ENCODE measurements around the gene OXSM. TPM values are rescaled to one million over a fixed set of nuclear protein-coding genes. Genes with fewer than 3 reads are reported as not detected.

OXSM gene
- total RNA-seq: 10 to 100 TPM; 11.1 to 13.3 (median 11.6) TPM
- polyA plus RNA-seq: 10 to 100 TPM; 14.5 to 21.5 (median 17.3) TPM
- long read RNA-seq, donor 1, transcript OXSM-201 (3 exons, 1,519 nt): major isoform, 12 of 15 reads
- long read RNA-seq, donor 1, partial matches to known transcripts: 1 of 15 reads
- long read RNA-seq, donor 1, other reads (novel, unspliced or antisense): 2 of 15 reads
- long read RNA-seq, donor 2, transcript OXSM-201 (3 exons, 1,519 nt): major isoform, 16 of 22 reads
- long read RNA-seq, donor 2, partial matches to known transcripts: 2 of 22 reads
- long read RNA-seq, donor 2, other reads (novel, unspliced or antisense): 3 of 22 reads

DNA sequence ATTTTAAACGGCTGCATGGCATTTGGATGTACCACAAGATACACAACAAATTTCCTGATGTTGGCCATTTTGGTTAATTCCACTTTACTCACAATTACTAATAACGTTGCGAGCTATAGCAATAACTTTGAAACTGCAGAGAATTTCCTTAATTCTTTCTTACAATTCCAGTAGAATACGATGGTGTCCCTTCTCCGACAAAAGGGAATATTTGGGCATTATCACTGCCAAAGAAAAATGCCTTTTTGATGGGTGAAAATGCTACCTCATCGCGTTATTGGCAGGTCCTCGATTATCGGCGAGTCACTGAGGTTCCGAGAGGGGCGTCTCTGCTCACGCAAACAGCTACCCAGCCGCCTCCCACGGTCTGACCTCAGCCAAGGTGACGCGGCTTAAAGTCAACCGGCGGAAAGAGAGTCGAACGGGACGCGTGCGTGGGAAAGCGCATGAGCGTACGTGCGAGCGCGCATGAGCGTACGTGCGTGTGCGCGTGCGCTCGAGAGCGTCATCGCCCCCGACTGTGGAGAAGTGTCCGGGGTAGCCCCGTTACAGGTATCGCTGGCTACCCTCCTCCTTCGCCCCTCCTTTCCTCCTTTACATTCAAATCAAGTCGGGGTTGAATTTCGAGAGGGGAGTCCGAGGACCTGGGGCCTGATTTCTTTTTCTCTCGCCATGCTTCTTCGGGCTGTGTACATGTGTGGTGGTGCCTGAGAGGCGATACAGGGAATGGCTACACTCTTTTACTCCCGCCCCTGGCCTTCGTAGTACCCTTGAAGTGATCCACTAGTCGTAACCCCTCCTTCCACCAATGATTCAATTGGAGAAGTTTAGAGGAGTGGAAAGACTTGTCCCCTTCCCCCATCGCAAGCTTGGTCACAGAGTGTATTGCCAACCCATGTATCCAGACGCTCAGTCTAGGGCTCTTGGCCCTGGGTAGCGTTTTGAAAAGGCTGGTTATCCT lies at the start of gene OXSM:
OXSM (plus strand) TSS at position 495 of the 961 bp plus-strand sequence. CDS start 931 bp downstream, outside the sequence.
- peak; percentile 99 for ATAC-seq
- Histone ChIP-seq H3K4me1 (peaks cover 24% of the 10 kb centered on the region), H3K9me3 (no peaks in the 10 kb centered on the region), H3K36me3 (ENCODE audit: insufficient read depth in 1 of 2, low read depth in 1 of 2) (peaks cover 5 to 23% of the 10 kb centered on the region in 2 donors), H3K27ac (peak within 1 kb of the TSS; percentile 96), H3K4me3 (peak within 1 kb of the TSS; percentile 81), H3K27me3 (ENCODE audit: insufficient read depth in 3 of 3, low read length in 2 of 3) (no peaks in the 10 kb centered on the region)
- intact Hi-C loops (cut with DNase I): loop anchor here in 1 of 2 donors (10.0 kb wide), 1 partner anchor 355 kb away; no protein-coding TSS in a partner anchor
- WGBS, 3 donors: 0 to 1% (median 0%) methylated on average over 55 to 56 of the region's 56 CpGs
- peak; percentile 92 to 94 for DNase-seq
- TF ChIP-seq, protein P1, sequence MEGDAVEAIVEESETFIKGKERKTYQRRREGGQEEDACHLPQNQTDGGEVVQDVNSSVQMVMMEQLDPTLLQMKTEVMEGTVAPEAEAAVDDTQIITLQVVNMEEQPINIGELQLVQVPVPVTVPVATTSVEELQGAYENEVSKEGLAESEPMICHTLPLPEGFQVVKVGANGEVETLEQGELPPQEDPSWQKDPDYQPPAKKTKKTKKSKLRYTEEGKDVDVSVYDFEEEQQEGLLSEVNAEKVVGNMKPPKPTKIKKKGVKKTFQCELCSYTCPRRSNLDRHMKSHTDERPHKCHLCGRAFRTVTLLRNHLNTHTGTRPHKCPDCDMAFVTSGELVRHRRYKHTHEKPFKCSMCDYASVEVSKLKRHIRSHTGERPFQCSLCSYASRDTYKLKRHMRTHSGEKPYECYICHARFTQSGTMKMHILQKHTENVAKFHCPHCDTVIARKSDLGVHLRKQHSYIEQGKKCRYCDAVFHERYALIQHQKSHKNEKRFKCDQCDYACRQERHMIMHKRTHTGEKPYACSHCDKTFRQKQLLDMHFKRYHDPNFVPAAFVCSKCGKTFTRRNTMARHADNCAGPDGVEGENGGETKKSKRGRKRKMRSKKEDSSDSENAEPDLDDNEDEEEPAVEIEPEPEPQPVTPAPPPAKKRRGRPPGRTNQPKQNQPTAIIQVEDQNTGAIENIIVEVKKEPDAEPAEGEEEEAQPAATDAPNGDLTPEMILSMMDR (IDR thresholded peaks at IDR 0.05): no peak

- Histone ChIP-seq H3K4me3 (no peak overlapping the region), H3K27me3 (ENCODE audit: insufficient read depth in 3 of 3, low read length in 2 of 3) (no peaks in the 10 kb centered on the region), H3K36me3 (ENCODE audit: insufficient read depth in 1 of 2, low read depth in 1 of 2) (peaks cover 3 to 76% of the 10 kb centered on the region in 2 donors), H3K4me1 (no peaks in the 10 kb centered on the region), H3K9me3 (no peaks in the 10 kb centered on the region), H3K27ac (no peak overlapping the region)
- 98% methylated on average over 3 of the region's 3 CpGs for whole genome bisulfite sequencing, 3 donors
- TF ChIP-seq, protein P1 (IDR thresholded peaks at IDR 0.05): no peak
- DNase-seq: no peak
- intact Hi-C loops (cut with DNase I): no loop called here
- ATAC-seq: no peak
Observed at GRCh38 chr3:25744470-25744869, 45.4 kb upstream of the OXSM start.

DNA sequence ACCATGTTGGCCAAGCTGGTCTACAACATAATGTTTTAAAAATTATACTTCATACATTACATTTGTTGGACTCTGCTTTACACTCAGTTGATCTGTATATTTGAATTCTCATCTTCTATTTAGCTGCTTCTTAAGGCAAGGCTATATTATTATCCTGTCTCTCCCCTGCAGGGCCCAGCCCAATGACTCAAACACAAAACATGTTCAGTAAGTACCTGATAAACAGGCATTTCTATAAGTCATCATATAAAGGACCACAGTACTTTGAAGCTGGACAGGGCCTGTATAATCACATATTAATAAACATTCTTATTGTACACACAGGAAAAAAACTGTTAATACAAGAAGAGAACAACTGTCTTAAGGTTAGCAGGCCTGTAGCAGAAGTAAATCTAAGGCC lies 42.9 kb upstream of the OXSM start:
- no peak for DNase-seq
- Histone ChIP-seq H3K27ac (no peak overlapping the region), H3K4me1 (no peaks in the 10 kb centered on the region), H3K4me3 (no peak overlapping the region), H3K9me3 (no peaks in the 10 kb centered on the region), H3K36me3 (ENCODE audit: insufficient read depth in 1 of 2, low read depth in 1 of 2) (peaks cover 5 to 80% of the 10 kb centered on the region in 2 donors), H3K27me3 (ENCODE audit: insufficient read depth in 3 of 3, low read length in 2 of 3) (no peaks in the 10 kb centered on the region)
- intact Hi-C loops (cut with DNase I): no loop called here
- no peak for ATAC-seq
- TF ChIP-seq, protein P1 (IDR thresholded peaks at IDR 0.05): no peak

- intact Hi-C loops (cut with DNase I): no loop called here
- Histone ChIP-seq H3K36me3 (ENCODE audit: insufficient read depth in 1 of 2, low read depth in 1 of 2) (peaks cover 5 to 80% of the 10 kb centered on the region in 2 donors), H3K27me3 (ENCODE audit: insufficient read depth in 3 of 3, low read length in 2 of 3) (no peaks in the 10 kb centered on the region), H3K9me3 (no peaks in the 10 kb centered on the region), H3K4me3 (no peak overlapping the region), H3K27ac (no peak overlapping the region), H3K4me1 (no peaks in the 10 kb centered on the region)
- DNase-seq (no peak), ATAC-seq (no peak)
- 88 to 89% (median 88%) methylated on average over 3 of the region's 3 CpGs for WGBS, 3 donors
- TF ChIP-seq, protein P1 (IDR thresholded peaks at IDR 0.05): no peak
Observed at GRCh38 chr3:25748189-25748588, 41.7 kb upstream of the OXSM start.

All from psoas muscle (tissue), 8 donors.